G401.6 (cell line): ENCODE data around the gene SYS1.

Source experiments
- FAIRE-seq: peaks from 2 replicates; lab custom pipeline; 2012; peaks lifted over from hg19 to GRCh38; lab: Jason Lieb, UNC

Gene SYS1

GRCh38 chr20:45358282-45359068 lies 4.5 kb upstream of the SYS1 start:
- FAIRE-seq: no peak

- no peak for FAIRE-seq
Observed at GRCh38 chr20:45359069-45359405, 3.9 kb upstream of the SYS1 start.

GRCh38 chr20:45359406-45360148 lies 3.4 kb upstream of the SYS1 start:
- no peak for FAIRE-seq

- FAIRE-seq: no peak
Observed at GRCh38 chr20:45361793-45362192, 1.2 kb upstream of the SYS1 start.

- no peak for FAIRE-seq
Observed at GRCh38 chr20:45363611-45364492, 896 bp downstream of the SYS1 start.

- no peak for FAIRE-seq
Observed at GRCh38 chr20:45365444-45365970, 2.6 kb downstream of the SYS1 start.

GRCh38 chr20:45366192-45366591 lies 3.2 kb downstream of the SYS1 start:
- FAIRE-seq: no peak

- FAIRE-seq: no peak
Observed at GRCh38 chr20:45366631-45367030, 3.7 kb downstream of the SYS1 start.

- FAIRE-seq: no peak
Observed at GRCh38 chr20:45367126-45367525, 4.2 kb downstream of the SYS1 start.

GRCh38 chr20:45368221-45368980 lies 5.4 kb downstream of the SYS1 start:
- no peak for FAIRE-seq

- FAIRE-seq: no peak
Observed at GRCh38 chr20:45370571-45371160, 7.7 kb downstream of the SYS1 start.

- no peak for FAIRE-seq
Observed at GRCh38 chr20:45372241-45372640, 9.3 kb downstream of the SYS1 start.

GRCh38 chr20:45372646-45373352 lies 9.8 kb downstream of the SYS1 start:
- no peak for FAIRE-seq

- FAIRE-seq: no peak
Observed at GRCh38 chr20:45373353-45374100, 10.6 kb downstream of the SYS1 start.

GRCh38 chr20:45374101-45374467 lies 11.1 kb downstream of the SYS1 start:
- FAIRE-seq: no peak

GRCh38 chr20:45374966-45375365 lies 12.0 kb downstream of the SYS1 start:
- no peak for FAIRE-seq

GRCh38 chr20:45377269-45377668 lies 14.3 kb downstream of the SYS1 start:
- FAIRE-seq: no peak

- FAIRE-seq: no peak
Observed at GRCh38 chr20:45378191-45378590, 15.2 kb downstream of the SYS1 start, which contains the start of gene TP53TG5. Gene TP53TG5, minus strand, starts transcription at chr20:45378325. Its CDS starts 89 bp downstream, at chr20:45378236.

GRCh38 chr20:45387274-45387673 lies 24.3 kb downstream of the SYS1 start:
- peak; percentile 13 for FAIRE-seq

- FAIRE-seq: no peak
Observed at GRCh38 chr20:45390931-45391330, 28.0 kb downstream of the SYS1 start.
